MM.1S (cell line): ENCODE results near the gene HDAC1.
"Not testable (repeated sequence)": the region's sequence is repeated elsewhere in the genome, so short reads cannot be mapped to it uniquely, and the experiment has no call there.

ENCODE experiments used
- CTCF ChIP-seq: fragments of 300-600 bp; sonication (generic); IDR thresholded peaks from 2 replicates; pipeline ENCODE4 v1.5.1; 2016; ENCODE audit warnings: antibody characterized with exemption, low read length, mixed read lengths
- EZH2 ChIP-seq: fragments of 300-600 bp; sonication (generic); optimal IDR thresholded peaks from 2 replicates; pipeline ENCODE3; 2017; ENCODE audit warnings: low read depth, mild to moderate bottlenecking, antibody characterized with exemption, low read length, mixed read lengths

GRCh38 chr1:32355778-32356177 is 63.9 kb downstream of the HDAC1 start:
- not testable (repeated sequence) for TF ChIP-seq CTCF, EZH2
